ENCODE measurements around the gene CSN2. TPM values are rescaled to one million over a fixed set of nuclear protein-coding genes. Genes with fewer than 3 reads are reported as not detected.

The CSN2 gene
- total RNA-seq, 1 donor from 2014 or later: not detected

- no peak for DNase-seq (ENCODE audit: low spot score)
- intact Hi-C loops (cut with DNase I): no loop called here
- peak; percentile 45 for ATAC-seq
Measured at GRCh38 chr4:69910016-69910782, 55.3 kb downstream of the CSN2 start.

- no peak for ATAC-seq
- DNase-seq (ENCODE audit: low spot score): no peak
- intact Hi-C loops (cut with DNase I): no loop called here
Measured at GRCh38 chr4:69909195-69909594, 56.3 kb downstream of the CSN2 start.

DNA sequence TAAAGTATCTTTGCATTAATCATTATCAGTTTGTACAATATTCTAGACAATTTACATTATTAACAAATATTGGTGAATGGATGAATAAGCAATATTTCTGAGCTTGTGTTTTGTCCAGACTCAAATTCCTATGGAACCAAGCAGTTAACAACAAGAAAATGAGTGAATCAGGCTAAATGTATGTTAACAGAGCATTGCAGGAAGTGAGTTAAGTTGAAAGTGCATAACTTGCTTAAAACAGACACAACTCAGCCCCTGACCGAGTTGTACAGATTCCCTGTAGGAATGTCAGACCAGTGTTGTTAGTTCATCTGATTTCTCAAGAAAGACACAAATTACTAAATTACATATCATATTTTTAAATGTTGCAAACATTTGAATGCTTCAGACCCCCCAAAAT lies 58.4 kb downstream of the CSN2 start:
- intact Hi-C loops (cut with DNase I): no loop called here
- ATAC-seq (no peak), DNase-seq (ENCODE audit: low spot score) (no peak)

Other genes with a start within 250 kb of the CSN2 start
- gene SULT1B1, start 205.1 kb downstream of the CSN2 start, total RNA-seq: 1.3 TPM
- gene SULT1E1, start 105.6 kb downstream of the CSN2 start, total RNA-seq: not detected
- not detected for gene CSN1S1, start 34.7 kb downstream of the CSN2 start, total RNA-seq
- gene STATH, start 30.2 kb upstream of the CSN2 start, total RNA-seq: not detected
- gene HTN3, start 62.7 kb upstream of the CSN2 start, total RNA-seq: not detected
- not detected for gene HTN1, start 84.7 kb upstream of the CSN2 start, total RNA-seq
- not detected for gene PRR27, start 188.5 kb upstream of the CSN2 start, total RNA-seq
- not detected for gene ODAM, start 230.0 kb upstream of the CSN2 start, total RNA-seq

Data from sciatic nerve (tissue), 2 donors.